ELR (cell line): ENCODE data around the gene IQGAP2.
"Not testable (repeated sequence)": the region's sequence is repeated elsewhere in the genome, so short reads cannot be mapped to it uniquely, and the experiment has no call there.

Source experiments
- DNase-seq: peaks from one replicate; pipeline ENCODE4 v3.0.0-alpha.2; 2015; ENCODE audit warnings: low read depth

IQGAP2 gene

GRCh38 chr5:76504901-76505564 is 101.9 kb downstream of the IQGAP2 start:
- no peak for DNase-seq

GRCh38 chr5:76513476-76513875 is 110.4 kb downstream of the IQGAP2 start:
- DNase-seq: no peak

DNA sequence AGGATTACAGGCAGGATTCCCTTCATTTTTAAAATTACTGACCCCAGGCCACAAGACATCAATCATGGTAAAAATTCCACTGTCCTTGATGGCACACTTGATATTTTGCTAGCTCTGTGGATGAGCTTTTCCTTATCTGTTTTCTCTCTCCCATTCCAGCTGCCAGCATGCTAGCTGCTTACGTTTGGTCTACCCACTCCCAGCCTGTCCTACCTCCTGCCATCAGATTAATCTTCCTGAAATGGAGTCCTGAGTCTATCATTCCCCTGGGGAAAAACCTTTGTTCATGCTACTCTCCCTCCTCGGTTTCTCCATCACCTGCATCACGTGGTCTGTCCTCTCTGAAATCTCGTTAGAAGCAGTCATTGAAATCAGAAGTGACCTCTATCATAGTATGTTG is 111.2 kb downstream of the IQGAP2 start:
- DNase-seq: no peak

GRCh38 chr5:76514713-76515112 is 111.6 kb downstream of the IQGAP2 start:
- no peak for DNase-seq

DNA sequence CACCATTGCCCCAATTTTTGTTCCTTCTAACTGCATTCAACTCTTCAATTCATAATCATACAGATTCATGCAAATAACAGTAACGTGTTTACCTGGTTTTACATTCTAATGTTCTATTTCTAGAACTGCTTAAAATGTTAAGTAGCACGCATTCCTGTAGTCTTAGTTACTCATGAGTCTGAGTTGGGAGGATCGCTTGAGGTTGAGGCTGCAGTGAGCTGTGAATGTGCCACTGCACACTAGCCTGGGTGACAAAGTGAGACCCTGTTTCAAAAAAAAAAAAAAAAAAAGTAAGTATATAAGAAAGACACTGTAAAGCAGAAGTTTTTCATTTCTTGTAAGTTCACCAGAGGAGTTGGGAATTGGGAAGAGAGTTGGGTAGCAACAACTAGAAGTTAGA is 114.2 kb downstream of the IQGAP2 start:
- no peak for DNase-seq

DNA sequence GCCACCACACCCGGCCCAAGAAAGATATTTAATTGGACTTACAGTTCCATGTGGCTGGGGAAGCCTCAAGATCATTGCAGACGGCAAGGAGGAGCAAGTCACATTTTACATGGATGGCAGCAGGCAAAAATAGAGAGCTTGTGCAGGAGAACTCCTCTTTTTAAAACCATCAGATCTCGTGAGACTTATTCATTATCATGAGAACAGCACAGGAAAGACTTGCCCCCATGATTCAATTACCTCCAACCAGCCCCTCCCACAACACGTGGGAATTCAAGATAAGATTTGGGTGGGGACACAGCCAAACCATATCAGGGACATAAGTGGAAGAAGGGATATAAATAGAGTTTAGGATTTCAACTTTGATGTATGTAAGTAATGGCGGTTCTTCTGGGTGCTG is 115.2 kb downstream of the IQGAP2 start:
- DNase-seq: not testable (repeated sequence)

GRCh38 chr5:76521240-76521758 is 118.2 kb downstream of the IQGAP2 start:
- DNase-seq: peak; percentile 22

DNA sequence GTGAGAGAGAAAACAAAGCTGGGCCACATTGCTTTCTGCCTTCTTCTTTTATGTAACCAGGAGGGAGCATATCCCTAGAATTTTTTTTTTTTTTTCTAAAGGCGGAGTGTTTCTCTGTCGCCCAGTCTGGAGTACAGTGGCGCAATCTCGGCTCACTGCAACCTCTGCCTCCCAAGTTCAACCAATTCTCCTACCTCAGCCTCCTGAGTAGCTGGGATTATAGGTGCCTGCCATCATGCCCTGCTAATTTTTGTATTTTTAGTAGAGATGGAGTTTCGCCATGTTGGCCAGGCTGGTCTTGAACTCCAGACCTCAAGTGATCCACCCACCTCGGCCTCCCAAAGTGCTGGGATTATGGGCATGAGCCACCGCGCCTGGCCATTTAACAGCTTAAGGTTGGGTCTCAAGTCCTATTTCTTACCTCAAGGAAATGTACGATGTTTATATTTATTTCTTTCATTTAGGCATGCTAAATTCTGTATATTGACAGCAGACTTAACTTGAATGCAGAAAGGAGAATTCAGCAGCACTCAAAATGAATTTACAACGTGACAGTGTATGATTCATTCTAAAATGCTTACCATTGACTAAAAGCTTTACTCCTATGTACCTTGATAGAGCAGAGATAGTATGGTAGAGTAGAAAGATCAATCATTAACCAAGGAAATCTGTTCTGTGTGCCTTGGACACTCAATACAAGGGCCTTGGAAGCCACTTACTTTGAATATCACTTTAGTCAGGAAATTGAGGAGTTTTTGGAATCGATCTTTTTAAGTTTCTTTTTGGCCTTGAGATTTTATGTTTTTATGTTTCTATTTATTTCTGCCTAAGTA is 119.2 kb downstream of the IQGAP2 start:
- DNase-seq: no peak

DNA sequence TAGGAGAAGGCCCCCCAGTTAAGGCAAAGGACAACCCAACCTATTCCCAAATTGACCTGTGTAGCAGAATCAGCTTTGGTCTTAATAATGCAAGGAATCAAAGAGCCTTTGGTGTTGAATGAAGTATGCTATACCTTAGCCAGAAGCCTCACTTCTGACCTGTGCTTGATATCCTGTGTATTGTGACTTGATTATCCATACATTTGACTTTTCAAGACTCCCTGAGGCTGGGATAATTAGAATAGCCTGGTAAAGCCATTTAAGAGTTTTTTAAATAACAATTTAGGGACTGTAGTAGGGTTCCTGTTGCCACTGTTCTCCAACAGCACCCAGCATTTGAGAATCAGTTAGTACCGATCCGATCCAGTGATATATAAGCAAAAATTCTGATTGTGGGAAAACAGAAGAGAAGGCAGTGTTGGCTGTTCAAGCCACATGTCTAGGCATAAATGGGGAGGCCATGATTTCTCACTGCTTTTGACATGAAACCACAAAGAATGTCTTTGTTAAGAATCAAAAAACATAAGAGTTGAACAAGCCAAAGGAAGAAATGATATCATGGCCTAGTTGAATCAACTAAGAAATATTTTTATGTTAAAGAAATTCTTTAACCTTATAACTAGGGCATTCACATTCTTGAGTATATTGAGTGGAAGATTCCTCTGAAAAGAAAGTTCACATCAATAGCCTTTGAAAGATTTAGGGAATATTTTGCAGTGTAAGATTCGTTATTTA is 121.2 kb downstream of the IQGAP2 start:
- no peak for DNase-seq

GRCh38 chr5:76524868-76525267 is 121.8 kb downstream of the IQGAP2 start:
- no peak for DNase-seq

DNA sequence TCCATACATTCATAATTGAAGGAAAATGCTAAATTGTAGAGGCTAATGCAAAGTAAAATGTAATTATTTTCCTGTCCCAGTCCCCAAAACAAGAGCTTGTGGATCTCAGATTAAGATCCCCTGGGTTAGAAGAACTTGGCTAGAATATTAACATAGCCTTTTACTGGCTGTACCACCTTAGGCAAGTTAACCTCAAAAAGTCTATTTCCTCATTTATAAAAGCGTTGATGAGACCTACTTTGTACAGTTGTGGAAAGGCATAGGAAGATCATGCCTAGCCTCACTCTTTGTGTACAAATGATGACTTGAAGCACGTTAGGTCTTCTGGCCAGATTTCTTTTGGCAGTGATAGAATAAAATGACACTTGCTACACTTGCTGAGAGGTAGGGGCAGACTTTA is 122.9 kb downstream of the IQGAP2 start:
- no peak for DNase-seq

GRCh38 chr5:76526950-76527583 is 124.0 kb downstream of the IQGAP2 start:
- no peak for DNase-seq

- DNase-seq: peak; percentile 10
Observed at GRCh38 chr5:76527685-76528161, 124.6 kb downstream of the IQGAP2 start.

DNA sequence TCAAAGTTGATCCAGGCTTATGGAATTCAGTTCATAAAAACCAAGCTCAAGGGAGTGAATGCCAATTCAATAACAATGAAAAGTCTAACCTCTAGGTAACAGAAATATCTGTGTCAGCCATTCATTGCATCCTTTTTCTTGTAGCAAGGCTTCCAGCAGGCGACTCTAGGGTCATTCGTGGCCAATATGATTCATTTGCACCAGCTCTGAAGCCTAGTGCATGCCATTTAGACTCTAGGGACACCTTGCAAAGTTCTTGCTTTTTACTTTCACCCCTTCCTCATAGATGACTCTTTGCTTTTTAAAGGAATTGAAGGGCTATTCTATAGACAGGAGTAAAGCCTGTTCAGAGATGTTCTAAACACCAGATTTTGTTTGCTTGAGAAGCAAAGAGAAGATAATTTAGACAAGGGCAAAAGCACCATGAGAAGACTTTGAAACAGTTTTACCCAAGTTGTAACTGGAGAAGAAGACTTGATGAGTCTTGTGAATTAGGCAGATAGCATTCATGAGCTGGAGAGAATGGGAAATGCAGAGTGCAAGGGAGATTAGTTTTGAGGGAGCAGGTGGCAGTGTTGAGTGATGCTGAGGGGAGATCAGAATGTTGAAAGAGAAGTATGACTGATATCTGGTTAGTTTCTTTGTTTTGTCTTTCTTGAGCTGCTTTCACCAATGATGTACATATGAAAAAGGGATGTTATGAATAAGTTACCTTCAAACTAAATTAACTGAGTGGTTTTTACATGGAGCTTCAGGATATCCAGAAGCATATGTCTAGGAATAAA is 125.7 kb downstream of the IQGAP2 start:
- DNase-seq: no peak

DNA sequence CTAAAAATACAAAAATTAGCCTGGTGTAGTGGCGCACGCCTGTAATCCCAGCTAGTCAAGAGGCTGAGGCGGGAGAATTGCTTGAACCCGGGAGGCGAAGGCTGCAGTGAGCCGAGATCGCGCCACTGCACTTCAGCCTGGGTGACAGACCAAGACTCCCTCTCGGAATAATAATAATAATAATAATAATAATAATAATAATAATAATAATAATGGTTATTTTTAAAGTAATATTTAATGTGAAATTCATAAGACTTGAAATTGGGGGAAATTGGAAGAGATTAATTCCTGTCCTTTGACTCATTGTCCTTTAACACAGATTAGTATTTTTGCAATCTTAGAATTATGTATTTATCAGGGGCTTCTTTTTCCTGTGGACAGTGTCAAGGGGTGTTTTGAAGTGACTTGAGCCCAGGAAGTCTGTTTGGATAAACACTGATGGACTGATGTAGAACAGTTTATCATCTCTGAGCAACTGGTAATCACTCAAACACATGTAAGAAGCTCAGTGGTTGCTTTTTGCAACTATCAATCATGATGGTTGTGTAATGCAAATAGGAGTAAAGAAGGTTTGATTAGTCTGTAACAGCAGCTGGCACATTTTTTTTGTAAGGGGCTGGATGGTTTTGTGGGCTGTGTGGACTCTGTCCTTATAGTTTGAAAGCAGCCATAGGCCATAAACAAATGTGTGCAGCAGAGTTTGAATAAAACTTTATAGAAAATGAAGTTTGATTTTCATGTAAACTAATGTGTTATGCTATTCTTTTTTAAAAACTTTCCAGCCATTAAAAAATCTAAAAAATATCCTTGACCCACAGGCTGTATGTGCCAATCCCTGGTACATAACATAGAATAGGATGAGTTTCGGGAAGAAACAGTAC is 126.6 kb downstream of the IQGAP2 start:
- DNase-seq: no peak

DNA sequence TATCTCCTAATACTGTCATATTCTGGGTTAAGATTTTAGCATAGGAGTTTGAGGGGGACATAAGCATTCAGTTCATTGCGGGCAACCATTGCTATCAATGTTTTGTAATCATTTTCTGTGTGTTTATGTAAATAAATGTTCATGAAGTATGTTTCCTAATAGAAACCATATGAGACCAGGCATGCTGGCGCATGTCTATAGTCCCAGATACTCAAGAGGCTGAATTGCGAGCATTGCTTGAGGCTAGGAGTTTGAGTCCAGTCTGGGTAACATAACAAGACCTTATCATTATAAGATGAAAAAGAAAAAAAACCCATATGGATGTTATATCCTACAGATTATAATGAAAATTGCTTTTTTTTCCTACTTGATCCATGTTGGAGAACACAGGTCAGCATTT is 129.0 kb downstream of the IQGAP2 start:
- DNase-seq: no peak

GRCh38 chr5:76532973-76533372 is 129.9 kb downstream of the IQGAP2 start:
- no peak for DNase-seq

- DNase-seq: no peak
Observed at GRCh38 chr5:76535577-76535976, 132.5 kb downstream of the IQGAP2 start.

GRCh38 chr5:76537073-76537543 is 134.0 kb downstream of the IQGAP2 start:
- DNase-seq: no peak

- DNase-seq: no peak
Observed at GRCh38 chr5:76542241-76542640, 139.2 kb downstream of the IQGAP2 start.
